HCT116 (cell line): ENCODE results near the gene KLHL9. TPM values are rescaled to one million over a fixed set of nuclear protein-coding genes. Genes with fewer than 3 reads are reported as not detected.

Experiments used
- ATAC-seq: fragments of 200-7000 bp; cut with Tn5 transposase; 2 replicates; pipeline ENCODE4 v1.9.1; 2020; ENCODE audit warnings: mild to moderate bottlenecking, moderate library complexity
- BruUV-seq: library from RNA; stranded (reverse); fragments of 400-500 nt; replicated peaks from 2 replicates; lab custom pipeline; 2021; lab: Mats Ljungman, UMichigan
- CTCF ChIA-PET: fragments of 300-600 bp; sonication (Branson Sonifier 250); formaldehyde crosslinking; loops from one replicate; lab custom pipeline; 2021; ENCODE audit warnings: antibody characterized with exemption; lab: Charles Lee
- POLR2A ChIA-PET: fragments of 300-600, 350-600 bp; sonication (Branson Sonifier 250); formaldehyde crosslinking; loops from one replicate; lab custom pipeline; 2021; ENCODE audit warnings: antibody characterized with exemption; lab: Charles Lee
- RAD21 ChIA-PET, 2 experiments: fragments of 300-600 bp; sonication (Branson Sonifier 250); formaldehyde crosslinking; loops; one replicate each; lab custom pipeline; 2023; ENCODE audit warnings: low total read pairs in 2 of 2; ENCODE audit not compliant: uncharacterized antibody in 2 of 2, unreplicated experiment in 2 of 2, low non-redundant PET in 1 of 2; lab: Charles Lee
- DNase-seq: peaks from one replicate; pipeline ENCODE4 v3.0.0-alpha.2; 2010; ENCODE audit warnings: low read depth, low spot score
- H2AFZ ChIP-seq: fragments of 200-600 bp; shearing (Covaris generic), sonication (generic); 2 replicates; pipeline ENCODE4 v1.6.1; 2017; ENCODE audit warnings: low read depth, mixed run types, mixed read lengths, antibody characterized with exemption, low read length; ENCODE audit not compliant: poor library complexity, severe bottlenecking
- H3K27ac ChIP-seq: 2 replicates; pipeline ENCODE4 v1.5.1; 2012; ENCODE audit warnings: low read depth, low read length
- H3K27me3 ChIP-seq: fragments of 200-600 bp; sonication (generic); 2 replicates; pipeline ENCODE4 v1.6.1; 2016; ENCODE audit warnings: mixed run types, low read length, mixed read lengths; ENCODE audit not compliant: insufficient read depth
- H3K36me3 ChIP-seq, 2 experiments: fragments of 200-500 bp in 1 of 2; fragments of 200-600 bp in 1 of 2; sonication (Bioruptor generic) in 1 of 2; sonication (generic) in 1 of 2; 2 replicates each; pipeline versions ENCODE4 v1.5.1 to v1.6.1; 2014 to 2016; ENCODE audit warnings: low read length in 2 of 2, inconsistent platforms in 1 of 2, mixed read lengths in 1 of 2, mixed run types in 1 of 2; ENCODE audit not compliant: insufficient read depth in 2 of 2, control insufficient read depth in 1 of 2
- H3K4me1 ChIP-seq, 2 experiments: fragments of 200-600 bp in 1 of 2; sonication (generic) in 1 of 2; 2 replicates each; pipeline versions ENCODE4 v1.5.1 to v1.6.1; 2012 to 2017; ENCODE audit warnings: low read length in 2 of 2, inconsistent platforms in 1 of 2, mild to moderate bottlenecking in 1 of 2, mixed read lengths in 1 of 2, mixed run types in 1 of 2, moderate library complexity in 1 of 2; ENCODE audit not compliant: insufficient read depth in 2 of 2, control insufficient read depth in 1 of 2
- H3K4me2 ChIP-seq: fragments of 200-600 bp; sonication (generic); 2 replicates; pipeline ENCODE4 v1.6.1; 2017; ENCODE audit warnings: mixed run types, low read length, mixed read lengths
- H3K4me3 ChIP-seq, 2 experiments: fragments of 200-600 bp in 1 of 2; sonication (generic) in 1 of 2; replicated peaks in 1 of 2; 2 replicates each; pipeline ENCODE4 v1.5.1; 2011 to 2016; ENCODE audit warnings: low read length in 2 of 2, control low read depth in 1 of 2, low read depth in 1 of 2, mild to moderate bottlenecking in 1 of 2, mixed read lengths in 1 of 2, mixed run types in 1 of 2
- H3K79me2 ChIP-seq: fragments of 200-600 bp; sonication (generic); 2 replicates; pipeline ENCODE4 v1.6.1; 2017; ENCODE audit warnings: mild to moderate bottlenecking, mixed run types, low read length, moderate library complexity, mixed read lengths; ENCODE audit not compliant: insufficient read depth
- H3K9ac ChIP-seq: fragments of 200-600 bp; sonication (generic); 2 replicates; pipeline ENCODE4 v1.6.1; 2016; ENCODE audit warnings: low read length, mixed read lengths
- H3K9me2 ChIP-seq: fragments of 200-600 bp; sonication (generic), shearing (Covaris generic); 2 replicates; pipeline ENCODE4 v1.6.1; 2017; ENCODE audit warnings: mixed run types, mild to moderate bottlenecking, moderate library complexity; ENCODE audit not compliant: insufficient read depth
- H3K9me3 ChIP-seq, 2 experiments: fragments of 200-500 bp in 1 of 2; fragments of 200-600 bp in 1 of 2; sonication (Bioruptor generic) in 1 of 2; sonication (generic) in 1 of 2; 2 replicates each; pipeline ENCODE4 v1.6.1; 2014 to 2017; ENCODE audit warnings: low read length in 2 of 2, mixed read lengths in 2 of 2, inconsistent platforms in 1 of 2, low read depth in 1 of 2, mild to moderate bottlenecking in 1 of 2, mixed run types in 1 of 2, moderate library complexity in 1 of 2; ENCODE audit not compliant: control insufficient read depth in 1 of 2, insufficient read depth in 1 of 2
- H4K20me1 ChIP-seq: fragments of 200-600 bp; sonication (generic), shearing (Covaris generic); 2 replicates; pipeline ENCODE4 v1.6.1; 2017; ENCODE audit warnings: mixed run types, mild to moderate bottlenecking, moderate library complexity; ENCODE audit not compliant: insufficient read depth
- CEBPB ChIP-seq: IDR thresholded peaks from 2 replicates; pipeline ENCODE4 v1.6.1; 2012; ENCODE audit warnings: low read depth
- EGR1 ChIP-seq: IDR thresholded peaks from 2 replicates; pipeline ENCODE4 v1.6.1; 2012; ENCODE audit warnings: low read depth
- ELF1 ChIP-seq: IDR thresholded peaks from 2 replicates; pipeline ENCODE4 v1.6.1; 2012; ENCODE audit warnings: low read depth, borderline replicate concordance
- EZH2 ChIP-seq: fragments of 200-600 bp; sonication (generic); IDR thresholded peaks from 2 replicates; pipeline ENCODE4 v1.6.1; 2017; ENCODE audit warnings: antibody characterized with exemption, mixed run types
- EZH2phosphoT487 ChIP-seq: fragments of 200-600 bp; IDR thresholded peaks from 2 replicates; pipeline ENCODE4 v1.6.1; 2018; ENCODE audit warnings: antibody characterized with exemption, borderline replicate concordance
- JUND ChIP-seq: IDR thresholded peaks from 2 replicates; pipeline ENCODE4 v1.6.1; 2012
- RAD21 ChIP-seq: IDR thresholded peaks from 2 replicates; pipeline ENCODE4 v1.6.1; 2012; ENCODE audit warnings: low read depth, mild to moderate bottlenecking
- SIN3A ChIP-seq: IDR thresholded peaks from 2 replicates; pipeline ENCODE4 v1.6.1; 2012; ENCODE audit warnings: low read depth
- SP1 ChIP-seq: IDR thresholded peaks from 2 replicates; pipeline ENCODE4 v1.6.1; 2012; ENCODE audit warnings: low read depth
- YY1 ChIP-seq: IDR thresholded peaks from 2 replicates; pipeline ENCODE4 v1.6.1; 2011; ENCODE audit warnings: low read length, low read depth, moderate library complexity, mild to moderate bottlenecking; ENCODE audit not compliant: insufficient replicate concordance; ENCODE audit errors: extremely low read depth
- ZNF274 ChIP-seq: fragments of 200-500 bp; sonication (Bioruptor generic); IDR thresholded peaks from 2 replicates; pipeline ENCODE4 v1.6.1; 2014; ENCODE audit warnings: mild to moderate bottlenecking, low read depth, low read length, inconsistent platforms
- intact Hi-C: fragments of 100-400 bp; cut with micrococcal nuclease; formaldehyde crosslinking; loops from 2 replicates; pipeline ENCODE4 v1.10.0; 2022
- total RNA-seq: library from RNA; stranded (reverse); gene quantifications from one replicate; pipeline ENCODE4 v1.2.1, GENCODE V29; 2021; ENCODE audit not compliant: unreplicated experiment
- TF ChIP-seq, protein P1 (sequence below): IDR thresholded peaks from 2 replicates; pipeline ENCODE4 v1.6.1; 2012
- TF ChIP-seq, protein P2 (sequence below): IDR thresholded peaks from 2 replicates; pipeline ENCODE4 v1.6.1; 2012
- TF ChIP-seq, protein P3 (sequence below), 3 experiments: fragments of 200-600 bp in 1 of 3; sonication (generic) in 1 of 3; IDR thresholded peaks in 2 of 3; conservative IDR thresholded peaks in 1 of 3; 2 replicates each; pipeline ENCODE4 v1.5.1; 2012 to 2017; ENCODE audit warnings: low read depth in 2 of 3, low read length in 2 of 3, antibody characterized with exemption in 1 of 3, borderline replicate concordance in 1 of 3, control low read depth in 1 of 3, mild to moderate bottlenecking in 1 of 3, mixed read lengths in 1 of 3, mixed run types in 1 of 3, moderate library complexity in 1 of 3; ENCODE audit not compliant: insufficient read depth in 1 of 3

Gene KLHL9
- total RNA-seq, 1 experiment from 2014 or later = 16.4 TPM

DNA sequence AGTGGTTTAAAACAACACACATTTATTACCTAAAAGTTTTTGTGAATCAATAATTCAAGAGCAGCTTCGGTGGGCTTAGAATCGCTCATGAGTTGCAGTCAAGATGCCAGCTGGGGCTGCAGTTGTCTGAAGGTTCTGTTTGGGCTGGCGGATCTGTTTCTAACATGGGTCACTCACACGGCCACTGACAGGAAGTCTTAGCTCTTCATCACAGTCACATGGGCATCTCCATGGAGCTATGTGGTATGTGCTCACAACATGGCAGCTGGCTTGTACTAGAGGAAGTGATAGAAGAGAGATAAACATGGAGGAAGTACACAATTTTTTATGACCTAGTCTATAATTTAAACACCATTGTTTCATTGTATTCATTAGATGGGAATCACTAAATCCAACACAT, 11.2 kb downstream of the KLHL9 start:
- no peaks in the 10 kb centered on the region for H3K27me3 ChIP-seq
- DNase-seq = no peak
- no peak overlapping the region for H3K4me3 ChIP-seq
- RAD21 ChIA-PET = no interaction called here
- no peak overlapping the region for H2AFZ ChIP-seq
- no peaks in the 10 kb centered on the region for H3K9me2 ChIP-seq
- H3K9ac ChIP-seq = no peak overlapping the region
- H3K36me3 ChIP-seq = 0 out of 4 replicates have a peak, but pooled peaks cover 0 to 5% of the 10 kb centered on the region in 2 experiments
- H3K79me2 ChIP-seq = peaks cover 38% of the 10 kb centered on the region
- CTCF ChIA-PET = interaction anchor here (0.6 to 1.4 kb wide), 3 partner anchors 71 to 165 kb away, joined by 3 to 4 read pairs (median 4); no protein-coding TSS in a partner anchor
- intact Hi-C loops = no loop called here
- no peak overlapping the region for H3K4me2 ChIP-seq
- H4K20me1 ChIP-seq = peaks cover 5% of the 10 kb centered on the region
- no peaks in the 10 kb centered on the region for H3K4me1 ChIP-seq
- ATAC-seq = no peak
- no peaks in the 10 kb centered on the region for H3K9me3 ChIP-seq
- POLR2A ChIA-PET = interaction anchor here (0.7 kb wide), 1 partner anchor 64 kb away, joined by 3 read pairs; no protein-coding TSS in a partner anchor
- H3K27ac ChIP-seq = no peak overlapping the region
- no TSS peak for BruUV-seq
- no peak for TF ChIP-seq SP1
- TF ChIP-seq EZH2phosphoT487 = no peak
- TF ChIP-seq RAD21 = no peak
- TF ChIP-seq EGR1 = no peak
- no peak for TF ChIP-seq JUND
- no peak for TF ChIP-seq EZH2

DNA sequence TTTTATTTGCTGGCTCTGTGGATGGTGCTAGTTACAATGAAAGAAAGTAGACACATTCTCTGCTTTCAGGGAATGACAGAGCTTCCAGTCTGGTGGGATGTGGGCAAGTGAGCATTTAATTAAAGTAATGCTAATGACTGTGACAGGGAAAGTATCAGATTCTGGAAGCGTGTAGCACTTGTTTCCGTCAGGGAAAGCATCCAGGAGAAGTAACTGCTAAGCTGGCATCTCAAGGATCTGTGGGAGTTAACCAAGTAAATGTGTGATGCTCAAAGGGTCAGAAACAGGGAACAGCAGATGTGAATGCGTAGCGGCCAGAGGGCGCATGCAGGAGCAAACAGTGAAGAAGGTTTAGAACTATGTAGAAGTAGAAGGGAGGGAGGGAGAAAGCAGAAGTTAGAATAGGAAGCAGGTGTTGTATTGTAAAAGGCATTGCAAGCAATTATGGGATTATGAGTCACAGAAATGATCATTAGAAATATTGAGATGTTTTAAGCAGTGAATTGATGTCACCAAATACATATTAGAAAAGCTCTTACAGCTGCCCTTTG, 12.2 kb downstream of the KLHL9 start:
- no peak overlapping the region for H3K4me2 ChIP-seq
- no peak for DNase-seq
- no peaks in the 10 kb centered on the region for H3K9me3 ChIP-seq
- intact Hi-C loops = no loop called here
- ChIA-PET RAD21 (no interaction called here), POLR2A (interaction anchor here (0.7 kb wide), 1 partner anchor 63 kb away, joined by 3 read pairs; no protein-coding TSS in a partner anchor), CTCF (no interaction called here)
- TF ChIP-seq CEBPB (no peak), SIN3A (no peak), YY1 (no peak), ZNF274 (no peak), ELF1 (no peak), EZH2phosphoT487 (no peak), SP1 (no peak)
- TF ChIP-seq, protein P1, sequence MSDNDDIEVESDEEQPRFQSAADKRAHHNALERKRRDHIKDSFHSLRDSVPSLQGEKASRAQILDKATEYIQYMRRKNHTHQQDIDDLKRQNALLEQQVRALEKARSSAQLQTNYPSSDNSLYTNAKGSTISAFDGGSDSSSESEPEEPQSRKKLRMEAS = no peak
- TF ChIP-seq, protein P2, sequence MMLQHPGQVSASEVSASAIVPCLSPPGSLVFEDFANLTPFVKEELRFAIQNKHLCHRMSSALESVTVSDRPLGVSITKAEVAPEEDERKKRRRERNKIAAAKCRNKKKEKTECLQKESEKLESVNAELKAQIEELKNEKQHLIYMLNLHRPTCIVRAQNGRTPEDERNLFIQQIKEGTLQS = no peak
- TF ChIP-seq, protein P3, sequence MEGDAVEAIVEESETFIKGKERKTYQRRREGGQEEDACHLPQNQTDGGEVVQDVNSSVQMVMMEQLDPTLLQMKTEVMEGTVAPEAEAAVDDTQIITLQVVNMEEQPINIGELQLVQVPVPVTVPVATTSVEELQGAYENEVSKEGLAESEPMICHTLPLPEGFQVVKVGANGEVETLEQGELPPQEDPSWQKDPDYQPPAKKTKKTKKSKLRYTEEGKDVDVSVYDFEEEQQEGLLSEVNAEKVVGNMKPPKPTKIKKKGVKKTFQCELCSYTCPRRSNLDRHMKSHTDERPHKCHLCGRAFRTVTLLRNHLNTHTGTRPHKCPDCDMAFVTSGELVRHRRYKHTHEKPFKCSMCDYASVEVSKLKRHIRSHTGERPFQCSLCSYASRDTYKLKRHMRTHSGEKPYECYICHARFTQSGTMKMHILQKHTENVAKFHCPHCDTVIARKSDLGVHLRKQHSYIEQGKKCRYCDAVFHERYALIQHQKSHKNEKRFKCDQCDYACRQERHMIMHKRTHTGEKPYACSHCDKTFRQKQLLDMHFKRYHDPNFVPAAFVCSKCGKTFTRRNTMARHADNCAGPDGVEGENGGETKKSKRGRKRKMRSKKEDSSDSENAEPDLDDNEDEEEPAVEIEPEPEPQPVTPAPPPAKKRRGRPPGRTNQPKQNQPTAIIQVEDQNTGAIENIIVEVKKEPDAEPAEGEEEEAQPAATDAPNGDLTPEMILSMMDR (IDR thresholded peaks at IDR 0.05 in 2 of 3, conservative IDR thresholded peaks at IDR 0.05 in 1 of 3; ENCODE audit: borderline replicate concordance in 1 of 3, insufficient read depth in 1 of 3, low read depth in 2 of 3, low read length in 2 of 3) = no peak
- 0 out of 4 replicates have a peak, but pooled peaks cover 0 to 5% of the 10 kb centered on the region in 2 experiments for H3K36me3 ChIP-seq
- no peak overlapping the region for H3K9ac ChIP-seq
- peaks cover 0 to 4% of the 10 kb centered on the region in 2 experiments; a peak in 1 of 4 replicates for H3K4me1 ChIP-seq
- H4K20me1 ChIP-seq = peaks cover 5% of the 10 kb centered on the region; the same call in 1 of the 2 replicates
- H2AFZ ChIP-seq = no peak overlapping the region
- no peaks in the 10 kb centered on the region for H3K9me2 ChIP-seq
- BruUV-seq = no TSS peak
- H3K27ac ChIP-seq = no peak overlapping the region
- H3K4me3 ChIP-seq = no peak overlapping the region
- H3K27me3 ChIP-seq = no peaks in the 10 kb centered on the region
- ATAC-seq = no peak
- H3K79me2 ChIP-seq = peaks cover 28% of the 10 kb centered on the region
